ENCODE results near the gene ARHGEF11.

GRCh38 chr1:156944268-156944667 lies 101.3 kb downstream of the ARHGEF11 start:
- no peak for TF ChIP-seq POLR2AphosphoS5 (IDR thresholded peaks at IDR 0.05; ENCODE audit: borderline replicate concordance, low read depth, low read length)
- TF ChIP-seq FOXP2 (optimal IDR thresholded peaks at IDR 0.05; ENCODE audit: control extremely low read depth, extremely low read length, insufficient read depth): no peak
